ENCODE results near the gene BPIFB3.

- TF ChIP-seq CTCF (tag by site-specific recombination; IDR thresholded peaks at IDR 0.05) (no peak), PBX3 (CRISPR knock-in tag; IDR thresholded peaks at IDR 0.05) (no peak)
Measured at GRCh38 chr20:33079259-33079658, 25.6 kb downstream of the BPIFB3 start, which contains the start of gene BPIFB4.

Data from HEK293 (cell line).